Activated naive CD4-positive, alpha-beta T cell treated with anti-CD3 and anti-CD28 coated beads, Interleukin-2, amount 50 U/mL, for 72 hours (primary cell): ENCODE results near the gene SLFN13. TPM values are rescaled to one million over a fixed set of nuclear protein-coding genes. Genes with fewer than 3 reads are reported as not detected.
A peak's percentile ranks its signal among the peaks of the same experiment; 100 is the strongest.
"Not testable (repeated sequence)": the region's sequence is repeated elsewhere in the genome, so short reads cannot be mapped to it uniquely, and the experiment has no call there.

ENCODE experiments used
- ATAC-seq, 2 donors: fragments of 150-1000 bp; cut with Tn5 transposase; 2 replicates each; pipeline ENCODE4 v1.10.0; 2021; ENCODE audit warnings: mild to moderate bottlenecking in 2 of 2, moderate library complexity in 2 of 2
- DNase-seq, 2 donors: peaks; one replicate each; pipeline ENCODE4 v3.0.0; 2021 to 2022; ENCODE audit warnings: low spot score in 2 of 2
- H3K27ac Mint-ChIP-seq, 2 donors: one replicate each; pipeline ENCODE4 v1.8.0; 2022; ENCODE audit warnings: mild to moderate bottlenecking in 2 of 2, mixed read lengths in 2 of 2
- H3K36me3 Mint-ChIP-seq, 2 donors: one replicate each; pipeline ENCODE4 v1.8.0; 2022; ENCODE audit warnings: mixed read lengths in 2 of 2
- H3K9me3 Mint-ChIP-seq, 2 donors: one replicate each; pipeline ENCODE4 v1.8.0; 2022; ENCODE audit warnings: mixed read lengths in 2 of 2
- total RNA-seq, 2 donors: library from RNA; stranded (reverse); gene quantifications; one replicate each; pipeline ENCODE4 v1.2.3, GENCODE V29; 2022

The SLFN13 gene
- 10 to 100 TPM; 37.9 to 41.2 TPM for total RNA-seq

DNA sequence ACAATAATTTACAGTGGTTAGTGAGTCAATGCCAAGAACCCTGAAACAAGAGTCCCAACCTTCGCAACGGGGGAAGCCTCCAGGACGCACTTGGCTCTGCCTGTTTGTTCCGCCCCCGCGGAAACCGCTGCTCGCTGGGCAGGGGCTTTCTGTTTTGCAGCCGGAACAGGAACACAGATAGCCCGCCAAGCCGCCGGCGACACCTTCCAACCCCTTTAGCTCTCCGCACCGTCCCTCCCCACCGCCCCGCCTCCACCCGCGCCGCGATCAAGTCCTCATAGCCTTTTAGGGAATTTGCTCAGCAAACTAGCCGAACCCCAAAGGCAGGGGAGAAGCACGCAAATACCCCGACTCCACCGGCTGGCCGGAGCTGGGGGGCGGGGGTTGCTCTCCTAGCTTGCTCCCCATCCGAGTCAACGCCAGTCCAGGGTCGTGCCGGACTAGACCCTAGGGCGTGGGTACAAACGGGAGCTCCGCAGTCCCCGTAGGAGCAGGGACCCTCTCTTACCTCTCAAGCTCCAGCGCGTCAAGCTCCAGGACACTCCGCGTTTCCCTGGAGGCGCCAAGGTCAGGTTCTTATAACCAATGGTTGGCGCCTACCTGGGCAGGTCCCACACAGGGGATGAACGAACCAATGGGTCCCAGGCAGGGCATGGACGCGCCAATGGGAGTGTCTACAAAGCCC is at the start of gene SLFN13:
SLFN13 (minus strand) TSS at position 553 of the 685 bp plus-strand sequence. CDS start 3,086 bp downstream, outside the sequence.
- DNase-seq, result peak; percentile 90 to 95
- peak; percentile 96 to 99 for ATAC-seq
- Mint-ChIP-seq H3K9me3 (no peaks in the 10 kb centered on the region), H3K36me3 (peaks cover 0 to 13% of the 10 kb centered on the region in 2 donors), H3K27ac (peak within 1 kb of the TSS; percentile 53 to 55)

GRCh38 chr17:35496451-35497290 is 48.1 kb upstream of the SLFN13 start:
- DNase-seq (no peak), ATAC-seq (no peak)
- Mint-ChIP-seq H3K9me3 (no peaks in the 10 kb centered on the region), H3K27ac (peak overlapping the region in 1 of 2 donors; percentile 73), H3K36me3 (peaks cover 16 to 32% of the 10 kb centered on the region in 2 donors)

DNA sequence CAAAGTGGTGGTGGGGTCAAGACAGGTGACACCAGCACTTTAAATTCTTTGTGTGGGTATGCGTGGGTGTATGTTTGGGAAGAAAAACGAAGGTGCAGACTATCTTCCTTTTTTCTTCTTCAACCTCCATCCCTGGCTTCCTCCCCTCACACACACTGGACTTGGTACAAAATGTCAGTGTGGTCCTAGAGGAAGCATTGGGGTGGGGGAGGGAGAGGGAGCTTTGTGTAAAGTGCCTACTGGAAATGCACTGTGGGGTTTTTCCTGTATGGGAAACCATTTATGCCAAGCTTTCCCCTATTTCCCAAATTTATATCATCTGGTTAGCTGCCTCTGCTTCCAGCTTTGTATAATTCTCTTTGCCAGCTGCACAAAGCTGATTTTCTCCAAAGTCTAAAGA is 44.5 kb upstream of the SLFN13 start:
- ATAC-seq, result no peak
- Mint-ChIP-seq H3K36me3 (peaks cover 22 to 55% of the 10 kb centered on the region in 2 donors), H3K9me3 (peaks cover 4% of the 10 kb centered on the region in 2 donors), H3K27ac (no peak overlapping the region)
- DNase-seq, result no peak

DNA sequence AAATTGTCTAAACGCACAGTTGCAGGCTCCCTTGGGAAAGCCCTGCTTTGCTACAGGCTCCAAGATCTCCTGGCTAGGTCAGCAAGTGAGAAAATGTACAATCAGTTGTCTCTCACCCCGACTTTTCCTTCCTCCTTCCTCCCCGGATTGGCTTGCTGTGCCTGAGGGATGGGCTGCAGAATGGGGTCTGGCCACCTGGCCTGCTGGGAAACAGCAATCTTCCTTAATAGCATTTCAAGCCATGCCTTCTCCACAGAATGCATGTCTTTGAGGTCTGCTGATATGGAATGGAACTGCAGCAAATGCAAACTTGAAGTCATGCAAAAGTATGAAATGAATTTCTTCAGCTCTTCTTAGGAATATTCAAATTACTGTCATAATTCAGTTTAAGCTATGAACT is 42.9 kb upstream of the SLFN13 start:
- H3K36me3 Mint-ChIP-seq, result peaks cover 27 to 54% of the 10 kb centered on the region in 2 donors
- H3K9me3 Mint-ChIP-seq, result peaks cover 4% of the 10 kb centered on the region in 2 donors
- H3K27ac Mint-ChIP-seq, result no peak overlapping the region
- DNase-seq (no peak), ATAC-seq (no peak)

DNA sequence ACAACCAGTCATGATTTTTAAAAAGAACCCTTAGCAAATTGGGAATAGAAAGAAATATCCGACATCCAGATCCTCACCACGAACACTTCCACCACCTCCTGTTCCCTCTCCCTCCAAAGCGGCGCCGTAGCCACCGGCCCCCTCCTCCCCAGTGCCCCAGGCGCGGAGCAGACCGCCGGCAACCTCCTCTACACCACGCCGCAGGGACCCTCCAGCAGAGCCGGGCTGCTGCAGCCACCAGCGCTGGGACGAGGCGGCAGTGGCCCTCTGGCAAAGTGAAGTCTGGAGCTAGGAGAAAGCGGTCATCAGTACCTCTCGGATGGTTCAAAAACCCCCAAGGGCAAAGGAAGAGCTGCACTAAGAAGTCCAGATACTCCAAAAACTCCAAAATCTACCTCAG is 41.4 kb upstream of the SLFN13 start:
- peaks cover 41 to 69% of the 10 kb centered on the region in 2 donors for H3K36me3 Mint-ChIP-seq
- DNase-seq (no peak), ATAC-seq (no peak)
- H3K27ac Mint-ChIP-seq, result no peak overlapping the region
- H3K9me3 Mint-ChIP-seq, result peaks cover 4 to 11% of the 10 kb centered on the region in 2 donors

DNA sequence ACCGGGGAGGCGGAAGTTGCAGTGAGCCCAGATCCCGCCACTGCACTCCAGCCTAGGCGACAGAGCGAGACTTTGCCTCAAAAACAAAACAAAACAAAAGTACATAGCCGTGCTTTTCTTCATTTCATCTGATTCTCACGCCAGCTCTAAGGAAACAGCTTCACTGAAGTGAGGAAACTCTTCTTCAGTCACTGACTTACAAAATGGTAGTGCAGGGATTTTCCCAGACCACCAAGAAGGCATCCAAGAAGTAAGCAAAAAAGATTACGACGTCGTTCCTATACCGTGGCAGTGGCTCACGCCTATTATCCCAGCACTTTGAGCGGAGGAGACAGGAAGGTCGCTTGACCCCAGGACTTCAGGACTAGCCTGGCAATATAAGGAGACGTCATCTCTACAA is 40.4 kb upstream of the SLFN13 start:
- Mint-ChIP-seq H3K36me3 (peaks cover 50 to 78% of the 10 kb centered on the region in 2 donors), H3K27ac (peak overlapping the region in 1 of 2 donors; percentile 93), H3K9me3 (peaks cover 6 to 16% of the 10 kb centered on the region in 2 donors)
- ATAC-seq, result no peak
- DNase-seq, result no peak

DNA sequence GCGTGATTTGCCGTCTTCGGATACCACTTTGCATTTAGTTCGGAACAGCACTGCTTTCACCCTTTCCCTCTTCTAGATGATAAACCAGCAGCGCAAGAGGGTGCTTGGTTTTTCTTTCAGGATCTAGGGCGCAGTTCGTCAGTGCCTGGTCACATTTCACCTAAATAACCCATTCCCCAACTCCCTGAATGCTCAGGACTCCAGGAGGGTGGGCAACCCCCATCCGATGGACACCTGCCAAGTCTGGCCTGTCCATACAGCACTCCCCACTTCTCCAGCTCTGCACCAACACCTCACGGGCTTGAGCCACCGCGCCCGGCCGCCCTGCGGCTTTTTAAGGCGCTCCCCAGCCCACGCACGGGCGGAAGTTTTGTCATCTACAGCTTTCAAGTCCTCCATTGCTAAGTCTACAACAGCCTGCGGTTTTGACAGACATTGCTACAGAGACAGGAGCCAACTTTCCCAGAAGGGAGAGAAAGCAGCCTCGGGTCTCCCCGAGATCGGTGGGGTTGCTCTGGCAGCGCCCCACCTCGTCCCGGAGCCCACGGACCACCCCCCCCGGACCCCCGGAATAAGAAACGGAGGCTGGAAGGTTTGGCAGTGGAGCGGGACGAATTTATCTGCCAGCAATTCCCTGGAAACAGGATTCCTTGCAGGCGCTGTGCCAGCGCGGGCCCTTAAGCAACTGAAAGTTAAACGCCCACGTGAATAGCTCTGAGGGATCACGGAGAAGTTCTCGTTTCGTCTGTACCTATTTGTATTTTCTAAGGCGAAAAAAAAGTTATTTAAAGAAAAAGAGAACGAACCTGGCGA is 38.6 kb upstream of the SLFN13 start:
- Mint-ChIP-seq H3K36me3 (peaks cover 61 to 87% of the 10 kb centered on the region in 2 donors), H3K9me3 (peaks cover 8 to 18% of the 10 kb centered on the region in 2 donors), H3K27ac (peak overlapping the region; percentile 93 to 96)
- ATAC-seq, result peak; percentile 82 to 83
- peak; percentile 77 to 90 for DNase-seq

DNA sequence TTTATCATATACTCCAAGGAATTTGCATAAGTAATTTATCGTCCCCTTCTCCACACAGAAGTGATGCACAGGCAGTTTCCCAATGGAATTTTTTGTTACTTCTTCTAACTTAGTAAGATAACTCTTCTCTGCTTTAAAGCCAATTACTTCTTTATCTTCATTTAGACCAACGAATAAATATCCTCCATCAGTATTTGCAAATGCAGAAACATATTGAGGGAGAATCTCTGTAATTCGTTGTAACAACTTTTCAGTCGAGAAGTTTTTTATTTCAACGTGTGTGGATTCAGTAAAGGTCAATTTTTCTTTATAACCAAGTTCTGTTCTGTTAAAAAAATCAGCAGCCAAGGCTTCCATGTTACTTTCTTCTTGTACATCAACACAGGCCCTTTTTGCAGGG is 30.7 kb upstream of the SLFN13 start:
- Mint-ChIP-seq H3K36me3 (peaks cover 78 to 85% of the 10 kb centered on the region in 2 donors), H3K27ac (no peak overlapping the region), H3K9me3 (peaks cover 22 to 25% of the 10 kb centered on the region in 2 donors)
- ATAC-seq, result no peak
- DNase-seq, result no peak

GRCh38 chr17:35477248-35477647 is 28.7 kb upstream of the SLFN13 start:
- Mint-ChIP-seq H3K27ac (no peak overlapping the region), H3K36me3 (peaks cover 77 to 83% of the 10 kb centered on the region in 2 donors), H3K9me3 (peaks cover 25 to 29% of the 10 kb centered on the region in 2 donors)
- DNase-seq (no peak), ATAC-seq (no peak)

DNA sequence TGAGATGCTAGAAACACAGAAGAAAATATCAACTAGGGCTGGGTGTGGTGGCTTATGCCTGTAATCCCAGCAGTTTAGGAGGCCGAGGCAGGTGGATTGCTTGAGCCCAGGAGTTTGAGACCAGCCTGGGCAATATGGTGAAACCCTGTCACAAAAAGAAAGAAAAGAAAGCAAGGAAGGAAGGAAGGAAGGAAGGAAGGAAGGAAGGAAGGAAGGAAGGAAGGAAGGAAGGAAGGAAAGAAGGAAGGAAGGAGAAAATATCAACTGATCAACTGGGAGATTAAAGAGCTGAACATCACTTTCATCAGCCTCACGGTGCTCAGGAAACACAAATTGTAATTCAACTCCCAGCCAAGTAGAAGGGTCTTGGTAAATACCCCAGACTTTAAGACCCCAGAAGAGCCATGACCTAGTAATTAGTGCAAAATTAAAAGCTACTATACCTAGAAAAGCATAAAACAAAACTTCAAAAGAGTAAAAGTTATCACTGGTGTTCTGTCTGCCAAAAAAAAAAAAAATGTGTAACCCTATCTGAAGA is 27.8 kb upstream of the SLFN13 start:
- ATAC-seq (no peak), DNase-seq (no peak)
- Mint-ChIP-seq H3K27ac (no peak overlapping the region), H3K36me3 (peaks cover 73 to 80% of the 10 kb centered on the region in 2 donors), H3K9me3 (peaks cover 30 to 32% of the 10 kb centered on the region in 2 donors)

GRCh38 chr17:35468475-35468874 is 19.9 kb upstream of the SLFN13 start:
- DNase-seq, result no peak
- Mint-ChIP-seq H3K36me3 (peaks cover 24 to 32% of the 10 kb centered on the region in 2 donors), H3K27ac (no peak overlapping the region), H3K9me3 (peaks cover 23 to 24% of the 10 kb centered on the region in 2 donors)
- no peak for ATAC-seq

DNA sequence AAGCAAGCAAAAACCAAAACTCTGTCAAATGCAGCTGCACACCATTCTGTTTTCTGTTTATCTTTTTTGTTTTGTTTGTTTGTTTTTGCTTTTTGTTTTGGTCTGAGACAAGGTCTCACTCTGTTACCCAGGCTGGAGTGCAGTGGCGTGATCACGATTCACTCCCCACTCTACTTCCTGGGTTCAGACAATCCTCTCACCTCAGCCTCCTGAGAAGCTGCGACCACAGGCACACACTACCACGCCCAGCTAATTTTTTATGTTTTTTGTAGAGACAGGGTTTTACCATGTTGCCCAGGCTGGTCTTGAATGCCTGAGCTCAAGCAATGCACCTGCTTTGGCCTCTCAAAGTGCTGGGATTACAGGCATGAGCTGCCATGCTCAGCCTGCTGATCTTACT is 19.3 kb upstream of the SLFN13 start:
- DNase-seq (no peak), ATAC-seq (no peak)
- Mint-ChIP-seq H3K36me3 (peaks cover 17 to 28% of the 10 kb centered on the region in 2 donors), H3K27ac (peak overlapping the region in 1 of 2 donors; percentile 40), H3K9me3 (peaks cover 19 to 20% of the 10 kb centered on the region in 2 donors)

GRCh38 chr17:35460354-35460851 is 11.8 kb upstream of the SLFN13 start:
- Mint-ChIP-seq H3K27ac (peak overlapping the region in 1 of 2 donors; percentile 29), H3K36me3 (peaks cover 24 to 30% of the 10 kb centered on the region in 2 donors), H3K9me3 (peaks cover 12 to 20% of the 10 kb centered on the region in 2 donors)
- ATAC-seq (peak; percentile 85 to 93), DNase-seq (peak; percentile 33 to 67)

- DNase-seq, ATAC-seq: not testable (repeated sequence)
Measured at GRCh38 chr17:35454035-35454434, 5.5 kb upstream of the SLFN13 start.

DNA sequence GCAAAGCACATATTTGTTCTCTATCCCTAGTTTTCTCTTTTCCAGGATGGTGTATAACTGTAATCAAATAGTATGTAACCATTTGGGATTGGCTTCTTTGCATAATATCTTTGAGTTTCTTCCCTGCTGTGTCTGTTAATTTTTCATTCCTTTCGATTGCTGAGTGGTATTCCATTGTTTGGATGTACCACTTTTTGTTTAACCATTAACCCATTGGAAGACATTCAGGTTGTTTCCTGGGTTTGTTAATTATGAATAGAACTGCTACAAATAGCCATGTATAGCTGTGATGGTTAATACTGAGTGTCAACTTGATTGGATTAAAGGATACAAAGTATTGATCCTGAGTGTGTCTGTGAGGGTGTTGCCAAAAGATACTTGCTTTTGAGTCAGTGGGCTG is 4.6 kb upstream of the SLFN13 start:
- H3K9me3 Mint-ChIP-seq, result peaks cover 4 to 19% of the 10 kb centered on the region in 2 donors
- ATAC-seq, result no peak
- no peak for DNase-seq

More at GRCh38 chr17:35454035-35454434, 5.5 kb upstream of the SLFN13 start:
- H3K36me3 Mint-ChIP-seq, H3K27ac Mint-ChIP-seq: not testable (repeated sequence)
- H3K9me3 Mint-ChIP-seq, result peaks cover 11 to 19% of the 10 kb centered on the region in 2 donors

More for the DNA sequence above, 4.6 kb upstream of the SLFN13 start:
- Mint-ChIP-seq H3K36me3 (peaks cover 0 to 2% of the 10 kb centered on the region in 2 donors), H3K27ac (no peak overlapping the region)
